HCT116 (cell line): ENCODE results near the gene MAP2K6. TPM values are rescaled to one million over a fixed set of nuclear protein-coding genes. Genes with fewer than 3 reads are reported as not detected.

Experiments used
- ATAC-seq: fragments of 200-7000 bp; cut with Tn5 transposase; 2 replicates; pipeline ENCODE4 v1.9.1; 2020; ENCODE audit warnings: mild to moderate bottlenecking, moderate library complexity
- BruUV-seq: library from RNA; stranded (reverse); fragments of 400-500 nt; replicated peaks from 2 replicates; lab custom pipeline; 2021; lab: Mats Ljungman, UMichigan
- CTCF ChIA-PET: fragments of 300-600 bp; sonication (Branson Sonifier 250); formaldehyde crosslinking; loops from one replicate; lab custom pipeline; 2021; ENCODE audit warnings: antibody characterized with exemption; lab: Charles Lee
- POLR2A ChIA-PET: fragments of 300-600, 350-600 bp; sonication (Branson Sonifier 250); formaldehyde crosslinking; loops from one replicate; lab custom pipeline; 2021; ENCODE audit warnings: antibody characterized with exemption; lab: Charles Lee
- RAD21 ChIA-PET, 2 experiments: fragments of 300-600 bp; sonication (Branson Sonifier 250); formaldehyde crosslinking; loops; one replicate each; lab custom pipeline; 2023; ENCODE audit warnings: low total read pairs in 2 of 2; ENCODE audit not compliant: uncharacterized antibody in 2 of 2, unreplicated experiment in 2 of 2, low non-redundant PET in 1 of 2; lab: Charles Lee
- DNase-seq: peaks from one replicate; pipeline ENCODE4 v3.0.0-alpha.2; 2010; ENCODE audit warnings: low read depth, low spot score
- H2AFZ ChIP-seq: fragments of 200-600 bp; shearing (Covaris generic), sonication (generic); 2 replicates; pipeline ENCODE4 v1.6.1; 2017; ENCODE audit warnings: low read depth, mixed run types, mixed read lengths, antibody characterized with exemption, low read length; ENCODE audit not compliant: poor library complexity, severe bottlenecking
- H3K27ac ChIP-seq: 2 replicates; pipeline ENCODE4 v1.5.1; 2012; ENCODE audit warnings: low read depth, low read length
- H3K27me3 ChIP-seq: fragments of 200-600 bp; sonication (generic); 2 replicates; pipeline ENCODE4 v1.6.1; 2016; ENCODE audit warnings: mixed run types, low read length, mixed read lengths; ENCODE audit not compliant: insufficient read depth
- H3K36me3 ChIP-seq, 2 experiments: fragments of 200-500 bp in 1 of 2; fragments of 200-600 bp in 1 of 2; sonication (Bioruptor generic) in 1 of 2; sonication (generic) in 1 of 2; 2 replicates each; pipeline versions ENCODE4 v1.5.1 to v1.6.1; 2014 to 2016; ENCODE audit warnings: low read length in 2 of 2, inconsistent platforms in 1 of 2, mixed read lengths in 1 of 2, mixed run types in 1 of 2; ENCODE audit not compliant: insufficient read depth in 2 of 2, control insufficient read depth in 1 of 2
- H3K4me1 ChIP-seq, 2 experiments: fragments of 200-600 bp in 1 of 2; sonication (generic) in 1 of 2; 2 replicates each; pipeline versions ENCODE4 v1.5.1 to v1.6.1; 2012 to 2017; ENCODE audit warnings: low read length in 2 of 2, inconsistent platforms in 1 of 2, mild to moderate bottlenecking in 1 of 2, mixed read lengths in 1 of 2, mixed run types in 1 of 2, moderate library complexity in 1 of 2; ENCODE audit not compliant: insufficient read depth in 2 of 2, control insufficient read depth in 1 of 2
- H3K4me2 ChIP-seq: fragments of 200-600 bp; sonication (generic); 2 replicates; pipeline ENCODE4 v1.6.1; 2017; ENCODE audit warnings: mixed run types, low read length, mixed read lengths
- H3K4me3 ChIP-seq, 2 experiments: fragments of 200-600 bp in 1 of 2; sonication (generic) in 1 of 2; replicated peaks in 1 of 2; 2 replicates each; pipeline ENCODE4 v1.5.1; 2011 to 2016; ENCODE audit warnings: low read length in 2 of 2, control low read depth in 1 of 2, low read depth in 1 of 2, mild to moderate bottlenecking in 1 of 2, mixed read lengths in 1 of 2, mixed run types in 1 of 2
- H3K79me2 ChIP-seq: fragments of 200-600 bp; sonication (generic); 2 replicates; pipeline ENCODE4 v1.6.1; 2017; ENCODE audit warnings: mild to moderate bottlenecking, mixed run types, low read length, moderate library complexity, mixed read lengths; ENCODE audit not compliant: insufficient read depth
- H3K9ac ChIP-seq: fragments of 200-600 bp; sonication (generic); 2 replicates; pipeline ENCODE4 v1.6.1; 2016; ENCODE audit warnings: low read length, mixed read lengths
- H3K9me2 ChIP-seq: fragments of 200-600 bp; sonication (generic), shearing (Covaris generic); 2 replicates; pipeline ENCODE4 v1.6.1; 2017; ENCODE audit warnings: mixed run types, mild to moderate bottlenecking, moderate library complexity; ENCODE audit not compliant: insufficient read depth
- H3K9me3 ChIP-seq, 2 experiments: fragments of 200-500 bp in 1 of 2; fragments of 200-600 bp in 1 of 2; sonication (Bioruptor generic) in 1 of 2; sonication (generic) in 1 of 2; 2 replicates each; pipeline ENCODE4 v1.6.1; 2014 to 2017; ENCODE audit warnings: low read length in 2 of 2, mixed read lengths in 2 of 2, inconsistent platforms in 1 of 2, low read depth in 1 of 2, mild to moderate bottlenecking in 1 of 2, mixed run types in 1 of 2, moderate library complexity in 1 of 2; ENCODE audit not compliant: control insufficient read depth in 1 of 2, insufficient read depth in 1 of 2
- H4K20me1 ChIP-seq: fragments of 200-600 bp; sonication (generic), shearing (Covaris generic); 2 replicates; pipeline ENCODE4 v1.6.1; 2017; ENCODE audit warnings: mixed run types, mild to moderate bottlenecking, moderate library complexity; ENCODE audit not compliant: insufficient read depth
- CBX3 ChIP-seq: IDR thresholded peaks from 2 replicates; pipeline ENCODE4 v1.6.1; 2012; ENCODE audit warnings: low read depth
- CEBPB ChIP-seq: IDR thresholded peaks from 2 replicates; pipeline ENCODE4 v1.6.1; 2012; ENCODE audit warnings: low read depth
- CTCF ChIP-seq, 3 experiments: fragments of 200-600 bp in 1 of 3; sonication (generic) in 1 of 3; IDR thresholded peaks in 2 of 3; conservative IDR thresholded peaks in 1 of 3; 2 replicates each; pipeline ENCODE4 v1.5.1; 2012 to 2017; ENCODE audit warnings: low read depth in 2 of 3, low read length in 2 of 3, antibody characterized with exemption in 1 of 3, borderline replicate concordance in 1 of 3, control low read depth in 1 of 3, mild to moderate bottlenecking in 1 of 3, mixed read lengths in 1 of 3, mixed run types in 1 of 3, moderate library complexity in 1 of 3; ENCODE audit not compliant: insufficient read depth in 1 of 3
- ELF1 ChIP-seq: IDR thresholded peaks from 2 replicates; pipeline ENCODE4 v1.6.1; 2012; ENCODE audit warnings: low read depth, borderline replicate concordance
- JUND ChIP-seq: IDR thresholded peaks from 2 replicates; pipeline ENCODE4 v1.6.1; 2012
- POLR2AphosphoS5 ChIP-seq: IDR thresholded peaks from 2 replicates; pipeline ENCODE4 v1.6.1; 2011; ENCODE audit warnings: mild to moderate bottlenecking, low read depth, low read length, moderate library complexity
- RAD21 ChIP-seq: IDR thresholded peaks from 2 replicates; pipeline ENCODE4 v1.6.1; 2012; ENCODE audit warnings: low read depth, mild to moderate bottlenecking
- REST ChIP-seq: IDR thresholded peaks from 2 replicates; pipeline ENCODE4 v1.6.1; 2012; ENCODE audit warnings: low read depth
- SIN3A ChIP-seq: IDR thresholded peaks from 2 replicates; pipeline ENCODE4 v1.6.1; 2012; ENCODE audit warnings: low read depth
- SP1 ChIP-seq: IDR thresholded peaks from 2 replicates; pipeline ENCODE4 v1.6.1; 2012; ENCODE audit warnings: low read depth
- YY1 ChIP-seq: IDR thresholded peaks from 2 replicates; pipeline ENCODE4 v1.6.1; 2011; ENCODE audit warnings: low read length, low read depth, moderate library complexity, mild to moderate bottlenecking; ENCODE audit not compliant: insufficient replicate concordance; ENCODE audit errors: extremely low read depth
- ZNF274 ChIP-seq: fragments of 200-500 bp; sonication (Bioruptor generic); IDR thresholded peaks from 2 replicates; pipeline ENCODE4 v1.6.1; 2014; ENCODE audit warnings: mild to moderate bottlenecking, low read depth, low read length, inconsistent platforms
- intact Hi-C: fragments of 100-400 bp; cut with micrococcal nuclease; formaldehyde crosslinking; loops from 2 replicates; pipeline ENCODE4 v1.10.0; 2022
- total RNA-seq: library from RNA; stranded (reverse); gene quantifications from one replicate; pipeline ENCODE4 v1.2.1, GENCODE V29; 2021; ENCODE audit not compliant: unreplicated experiment

Gene MAP2K6
- total RNA-seq, 1 experiment from 2014 or later = 0.22 TPM

- TF ChIP-seq CTCF (IDR thresholded peaks at IDR 0.05 in 2 of 3, conservative IDR thresholded peaks at IDR 0.05 in 1 of 3; ENCODE audit: borderline replicate concordance in 1 of 3, insufficient read depth in 1 of 3, low read depth in 2 of 3, low read length in 2 of 3) (no peak), ZNF274 (no peak)
- TF ChIP-seq, all 23 proteins: peak for 0
Measured at GRCh38 chr17:69489313-69489712, 74.8 kb downstream of the MAP2K6 start (continued).

- no peak for TF ChIP-seq CEBPB
- TF ChIP-seq RAD21 = no peak
- TF ChIP-seq REST = no peak
- TF ChIP-seq CBX3 = no peak
- TF ChIP-seq JUND = no peak
- TF ChIP-seq YY1 = no peak
- TF ChIP-seq ZNF274 = no peak
- TF ChIP-seq ELF1 = no peak
- no peak for TF ChIP-seq SIN3A
- no peak for TF ChIP-seq SP1
- TF ChIP-seq POLR2AphosphoS5 = no peak
- ChIA-PET POLR2A (no interaction called here), RAD21 (no interaction called here), CTCF (no interaction called here)
- Histone ChIP-seq H3K9me2 (no peaks in the 10 kb centered on the region), H4K20me1 (no peaks in the 10 kb centered on the region), H2AFZ (peak overlapping the region; percentile 50), H3K9ac (no peak overlapping the region), H3K36me3 (no peaks in the 10 kb centered on the region), H3K27ac (no peak overlapping the region), H3K4me2 (peak overlapping the region; percentile 49), H3K27me3 (no peaks in the 10 kb centered on the region), H3K79me2 (no peaks in the 10 kb centered on the region), H3K4me1 (peaks cover 5 to 10% of the 10 kb centered on the region in 2 experiments; a peak in 3 of 4 replicates), H3K4me3 (no peak overlapping the region), H3K9me3 (no peaks in the 10 kb centered on the region)
- ATAC-seq (peak; percentile 97), DNase-seq (peak; percentile 28)
- intact Hi-C loops = no loop called here
- no TSS peak for BruUV-seq
Measured at GRCh38 chr17:69492410-69493071, 78.0 kb downstream of the MAP2K6 start.
